GM20000 (cell line): Measurements from ENCODE around the gene TCF25.
"Not testable (repeated sequence)": the region's sequence is repeated elsewhere in the genome, so short reads cannot be mapped to it uniquely, and the experiment has no call there.

Source experiments
- DNase-seq: peaks from one replicate; pipeline ENCODE4 v3.0.0; 2012; ENCODE audit warnings: low spot score
- CTCF ChIP-seq: IDR thresholded peaks from 2 replicates; pipeline ENCODE4 v1.5.1; 2012; ENCODE audit warnings: mild to moderate bottlenecking, control low read depth; ENCODE audit errors: extremely low read depth, missing control alignments

Gene TCF25

DNA sequence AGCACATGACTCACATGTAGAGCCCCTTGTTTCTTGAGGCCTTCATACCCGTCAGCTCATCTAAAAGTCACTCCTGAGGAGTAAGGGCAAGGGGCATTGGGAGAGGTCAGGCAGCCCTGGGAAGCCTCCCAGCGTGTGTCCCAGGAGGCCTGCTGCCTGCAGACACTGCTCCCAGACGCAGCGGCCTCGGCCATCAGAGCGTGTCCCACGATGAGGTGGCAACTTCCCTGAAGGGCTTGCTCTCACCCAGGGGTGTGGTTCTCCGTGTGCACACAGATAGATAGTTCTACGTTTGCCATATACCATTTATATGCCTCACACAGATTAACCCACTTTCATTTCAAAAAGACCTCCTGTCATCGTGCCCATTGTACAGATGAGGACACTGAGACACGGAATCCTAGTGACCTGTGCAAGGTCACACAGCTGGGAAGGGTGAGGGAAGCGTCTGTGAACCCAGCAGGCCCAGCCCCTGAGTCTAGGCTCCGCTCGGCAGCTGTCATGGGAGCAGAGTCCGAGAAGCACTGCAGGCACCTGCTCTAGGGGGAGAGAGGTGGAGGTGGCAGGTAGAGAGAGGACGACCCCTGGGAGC lies 58.0 kb downstream of the TCF25 start:
- TF ChIP-seq CTCF: no peak
- no peak for DNase-seq

DNA sequence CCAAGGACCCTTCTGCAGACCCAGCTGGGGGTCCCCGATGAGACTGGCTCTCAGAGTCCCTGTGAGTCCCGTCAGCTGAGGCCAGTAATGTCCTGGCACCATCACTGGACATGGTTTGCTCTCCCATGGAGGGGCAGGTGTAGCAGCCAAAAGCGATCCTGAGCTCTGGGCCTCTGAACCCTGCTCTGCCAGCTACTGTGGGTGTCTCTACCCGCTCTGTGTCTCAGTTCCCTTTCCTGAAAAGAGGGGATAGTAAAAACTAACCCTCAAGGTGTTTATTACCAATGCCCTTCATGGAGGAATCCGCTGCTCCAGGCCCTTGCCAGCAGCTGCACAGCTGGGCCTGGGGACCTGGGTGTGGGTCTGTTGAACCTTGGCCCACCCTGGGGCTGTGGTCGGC lies 58.6 kb downstream of the TCF25 start:
- no peak for TF ChIP-seq CTCF
- DNase-seq: no peak

DNA sequence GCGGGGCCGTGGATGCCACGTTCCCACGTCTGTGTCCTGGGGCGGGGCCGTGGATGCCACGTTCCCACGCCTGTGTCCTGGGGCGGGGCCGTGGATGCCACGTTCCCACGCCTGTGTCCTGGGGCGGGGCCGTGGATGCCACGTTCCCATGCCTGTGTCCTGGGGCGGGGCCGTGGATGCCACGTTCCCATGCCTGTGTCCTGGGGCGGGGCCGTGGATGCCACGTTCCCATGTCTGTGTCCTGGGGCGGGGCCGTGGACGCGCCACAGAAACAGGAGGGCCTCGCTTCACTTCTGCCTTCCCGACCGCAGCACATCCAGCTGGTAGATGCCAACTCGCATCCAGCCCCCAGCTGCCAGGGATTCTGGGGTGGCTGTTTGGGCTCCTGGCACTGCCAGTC lies 60.6 kb downstream of the TCF25 start:
- not testable (repeated sequence) for DNase-seq

DNA sequence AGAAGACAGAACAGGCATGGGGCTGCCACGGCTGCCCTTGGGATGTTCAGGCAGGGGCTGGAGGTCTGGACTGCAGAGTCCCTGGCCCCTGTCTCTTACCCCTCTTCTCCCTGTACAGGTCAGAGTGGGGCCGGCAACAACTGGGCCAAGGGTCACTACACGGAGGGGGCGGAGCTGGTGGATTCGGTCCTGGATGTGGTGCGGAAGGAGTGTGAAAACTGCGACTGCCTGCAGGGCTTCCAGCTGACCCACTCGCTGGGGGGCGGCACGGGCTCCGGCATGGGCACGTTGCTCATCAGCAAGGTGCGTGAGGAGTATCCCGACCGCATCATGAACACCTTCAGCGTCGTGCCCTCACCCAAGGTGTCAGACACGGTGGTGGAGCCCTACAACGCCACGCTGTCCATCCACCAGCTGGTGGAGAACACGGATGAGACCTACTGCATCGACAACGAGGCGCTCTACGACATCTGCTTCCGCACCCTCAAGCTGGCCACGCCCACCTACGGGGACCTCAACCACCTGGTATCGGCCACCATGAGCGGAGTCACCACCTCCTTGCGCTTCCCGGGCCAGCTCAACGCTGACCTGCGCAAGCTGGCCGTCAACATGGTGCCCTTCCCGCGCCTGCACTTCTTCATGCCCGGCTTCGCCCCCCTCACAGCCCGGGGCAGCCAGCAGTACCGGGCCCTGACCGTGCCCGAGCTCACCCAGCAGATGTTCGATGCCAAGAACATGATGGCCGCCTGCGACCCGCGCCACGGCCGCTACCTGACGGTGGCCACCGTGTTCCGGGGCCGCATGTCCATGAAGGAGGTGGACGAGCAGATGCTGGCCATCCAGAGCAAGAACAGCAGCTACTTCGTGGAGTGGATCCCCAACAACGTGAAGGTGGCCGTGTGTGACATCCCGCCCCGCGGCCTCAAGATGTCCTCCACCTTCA lies 61.5 kb downstream of the TCF25 start:
- DNase-seq: no peak
- no peak for TF ChIP-seq CTCF

DNA sequence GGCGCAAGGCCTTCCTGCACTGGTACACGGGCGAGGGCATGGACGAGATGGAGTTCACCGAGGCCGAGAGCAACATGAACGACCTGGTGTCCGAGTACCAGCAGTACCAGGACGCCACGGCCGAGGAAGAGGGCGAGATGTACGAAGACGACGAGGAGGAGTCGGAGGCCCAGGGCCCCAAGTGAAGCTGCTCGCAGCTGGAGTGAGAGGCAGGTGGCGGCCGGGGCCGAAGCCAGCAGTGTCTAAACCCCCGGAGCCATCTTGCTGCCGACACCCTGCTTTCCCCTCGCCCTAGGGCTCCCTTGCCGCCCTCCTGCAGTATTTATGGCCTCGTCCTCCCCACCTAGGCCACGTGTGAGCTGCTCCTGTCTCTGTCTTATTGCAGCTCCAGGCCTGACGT lies 62.2 kb downstream of the TCF25 start:
- not testable (repeated sequence) for DNase-seq

DNA sequence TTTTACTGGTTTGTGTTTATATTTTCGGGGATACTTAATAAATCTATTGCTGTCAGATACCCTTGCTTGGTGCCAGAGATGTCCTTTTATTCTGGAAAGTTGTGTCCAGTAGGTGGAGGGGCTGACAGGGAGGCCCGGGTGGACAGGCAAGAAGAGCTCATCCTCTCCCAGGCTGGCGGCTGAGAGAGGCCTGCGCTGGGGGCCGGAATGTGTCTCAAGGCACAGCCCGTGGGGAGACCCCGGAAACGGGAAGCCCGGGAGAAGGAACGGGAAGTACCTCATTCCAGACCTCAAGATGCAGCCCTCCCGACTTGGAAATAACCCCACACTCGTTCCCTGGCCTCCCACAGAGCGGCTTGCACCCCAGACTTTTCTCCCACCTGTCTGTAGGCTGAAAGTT lies 62.6 kb downstream of the TCF25 start:
- TF ChIP-seq CTCF: no peak
- no peak for DNase-seq

GRCh38 chr16:89936508-89936907 lies 63.1 kb downstream of the TCF25 start:
- no peak for DNase-seq
- no peak for TF ChIP-seq CTCF

DNA sequence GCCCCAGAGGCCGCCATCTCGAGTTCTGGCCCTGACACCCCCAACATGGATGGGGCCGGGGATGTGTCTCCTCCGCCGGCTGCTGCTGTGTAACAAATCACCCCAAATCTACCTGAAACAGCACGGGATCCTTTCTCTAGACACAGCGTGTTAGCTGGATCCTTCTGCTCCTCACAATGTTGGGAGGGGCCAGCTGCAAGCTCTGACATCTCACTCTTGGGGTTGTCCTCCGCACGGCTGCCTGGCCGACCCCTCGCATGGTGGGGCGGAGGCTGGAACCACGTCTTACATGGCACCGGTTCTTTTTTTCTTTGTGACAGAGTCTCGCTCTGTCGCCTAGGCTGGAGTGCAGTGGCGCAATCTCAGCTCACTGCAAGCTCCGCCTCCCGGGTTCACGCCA lies 63.6 kb downstream of the TCF25 start:
- no peak for DNase-seq
- no peak for TF ChIP-seq CTCF
